C1 segment of cervical spinal cord (tissue), 14 donors: Measurements from ENCODE around the gene KMT2C.

ENCODE experiments used
- DNase-seq, 14 donors: peaks; one replicate each; lab custom pipeline; 2025; lab: John Stamatoyannopoulos, UW

Gene KMT2C

GRCh38 chr7:152203095-152203494 is 232.7 kb downstream of the KMT2C start:
- DNase-seq, result no peak

- DNase-seq, result no peak
Measured at GRCh38 chr7:152202056-152202455, 233.7 kb downstream of the KMT2C start.

- no peak for DNase-seq
Measured at GRCh38 chr7:152200395-152200794, 235.4 kb downstream of the KMT2C start.

- DNase-seq, result no peak
Measured at GRCh38 chr7:152196391-152196790, 239.4 kb downstream of the KMT2C start.

- no peak for DNase-seq
Measured at GRCh38 chr7:152193880-152194279, 241.9 kb downstream of the KMT2C start.

GRCh38 chr7:152189061-152189460 is 246.7 kb downstream of the KMT2C start:
- DNase-seq, result no peak

GRCh38 chr7:152185558-152185957 is 250.2 kb downstream of the KMT2C start:
- DNase-seq, result no peak

GRCh38 chr7:152180587-152180986 is 255.2 kb downstream of the KMT2C start:
- DNase-seq, result no peak

GRCh38 chr7:152180048-152180447 is 255.8 kb downstream of the KMT2C start:
- DNase-seq, result no peak

GRCh38 chr7:152178405-152179058 is 257.3 kb downstream of the KMT2C start:
- no peak for DNase-seq

- no peak for DNase-seq
Measured at GRCh38 chr7:152177681-152178404, 258.0 kb downstream of the KMT2C start.

GRCh38 chr7:152176797-152177196 is 259.0 kb downstream of the KMT2C start:
- no peak for DNase-seq

- DNase-seq, result no peak
Measured at GRCh38 chr7:152173372-152174070, 262.3 kb downstream of the KMT2C start.

- DNase-seq, result no peak
Measured at GRCh38 chr7:152162287-152162686, 273.5 kb downstream of the KMT2C start.

GRCh38 chr7:152161171-152161570 is 274.6 kb downstream of the KMT2C start:
- DNase-seq, result no peak

- DNase-seq, result no peak
Measured at GRCh38 chr7:152158801-152159587, 276.8 kb downstream of the KMT2C start.

GRCh38 chr7:152152267-152152666 is 283.5 kb downstream of the KMT2C start:
- no peak for DNase-seq

GRCh38 chr7:152149363-152149762 is 286.4 kb downstream of the KMT2C start:
- DNase-seq, result no peak

- DNase-seq, result no peak
Measured at GRCh38 chr7:152148706-152149105, 287.1 kb downstream of the KMT2C start.

- peak in 2 of 14 donors; percentile 16 to 18 for DNase-seq
Measured at GRCh38 chr7:152145853-152146466, 289.8 kb downstream of the KMT2C start.

GRCh38 chr7:152144557-152145245 is 291.1 kb downstream of the KMT2C start:
- no peak for DNase-seq
